HL-60 (cell line): ENCODE data around the gene MORC4.

ENCODE experiments used
- POLR2AphosphoS5 ChIP-seq: IDR thresholded peaks from 2 replicates; pipeline ENCODE4 v1.6.1; 2012; ENCODE audit warnings: low read depth
- SPI1 ChIP-seq: IDR thresholded peaks from 2 replicates; pipeline ENCODE4 v1.6.1; 2012; ENCODE audit warnings: low read depth, mild to moderate bottlenecking, borderline replicate concordance

- no peak for TF ChIP-seq POLR2AphosphoS5
- TF ChIP-seq SPI1, result no peak
Measured at GRCh38 chrX:106997611-106998010, 2.4 kb downstream of the MORC4 start.
